HepG2 (cell line): ENCODE data around the gene AP1S3.

ENCODE experiments used
- CTCF ChIP-seq: sonication (generic); formaldehyde crosslinking; IDR thresholded peaks from 2 replicates; pipeline ENCODE4 v1.5.0; 2020; ENCODE audit warnings: mild to moderate bottlenecking, missing genetic modification reagents, moderate library complexity
- ETV6 ChIP-seq: sonication (generic); formaldehyde crosslinking; conservative IDR thresholded peaks from 2 replicates; pipeline ENCODE4 v1.4.0; 2020; ENCODE audit warnings: missing genetic modification reagents
- SMC3 ChIP-seq: IDR thresholded peaks from 2 replicates; pipeline ENCODE4 v1.6.1; 2011; ENCODE audit warnings: low read length, improper control_type of control experiment
- ZNF773 ChIP-seq: sonication (generic); formaldehyde crosslinking; IDR thresholded peaks from 2 replicates; pipeline ENCODE4 v1.4.0; 2020; ENCODE audit warnings: missing genetic modification reagents, borderline replicate concordance
- TF ChIP-seq, protein P1 (sequence below): sonication (generic); formaldehyde crosslinking; IDR thresholded peaks from 2 replicates; pipeline ENCODE4 v1.5.1; 2020; ENCODE audit warnings: missing genetic modification reagents, mild to moderate bottlenecking, borderline replicate concordance
- TF ChIP-seq, protein P2 (sequence below): sonication (generic); formaldehyde crosslinking; conservative IDR thresholded peaks from 2 replicates; pipeline ENCODE4 v1.8.1; 2023; ENCODE audit warnings: missing genetic modification reagents

DNA sequence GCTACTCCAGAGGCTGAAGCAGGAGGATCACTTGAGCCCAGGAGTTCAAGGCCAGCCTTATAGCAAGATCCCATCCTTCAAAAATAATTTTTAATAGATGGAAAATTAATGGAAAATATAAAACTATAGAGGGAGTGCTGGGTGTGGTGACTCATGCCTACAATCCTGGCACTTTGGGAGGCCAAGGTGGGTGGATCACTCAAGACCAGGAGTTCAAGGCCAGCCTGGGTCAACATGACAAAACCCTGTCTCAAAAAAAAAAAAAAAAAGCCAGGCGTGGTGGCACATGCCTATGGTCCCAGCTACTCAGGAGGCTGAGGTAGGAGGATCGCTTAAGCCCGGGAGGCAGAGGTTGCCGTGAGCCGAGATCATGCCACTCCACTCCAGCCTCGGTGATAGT is 48.0 kb downstream of the AP1S3 start:
- no peak for TF ChIP-seq SMC3
- TF ChIP-seq ZNF773: no peak
- TF ChIP-seq, protein P1, sequence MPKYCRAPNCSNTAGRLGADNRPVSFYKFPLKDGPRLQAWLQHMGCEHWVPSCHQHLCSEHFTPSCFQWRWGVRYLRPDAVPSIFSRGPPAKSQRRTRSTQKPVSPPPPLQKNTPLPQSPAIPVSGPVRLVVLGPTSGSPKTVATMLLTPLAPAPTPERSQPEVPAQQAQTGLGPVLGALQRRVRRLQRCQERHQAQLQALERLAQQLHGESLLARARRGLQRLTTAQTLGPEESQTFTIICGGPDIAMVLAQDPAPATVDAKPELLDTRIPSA: no peak
- TF ChIP-seq ETV6 (CRISPR knock-in tag): no peak
- TF ChIP-seq CTCF (CRISPR knock-in tag): no peak
- TF ChIP-seq, protein P2, sequence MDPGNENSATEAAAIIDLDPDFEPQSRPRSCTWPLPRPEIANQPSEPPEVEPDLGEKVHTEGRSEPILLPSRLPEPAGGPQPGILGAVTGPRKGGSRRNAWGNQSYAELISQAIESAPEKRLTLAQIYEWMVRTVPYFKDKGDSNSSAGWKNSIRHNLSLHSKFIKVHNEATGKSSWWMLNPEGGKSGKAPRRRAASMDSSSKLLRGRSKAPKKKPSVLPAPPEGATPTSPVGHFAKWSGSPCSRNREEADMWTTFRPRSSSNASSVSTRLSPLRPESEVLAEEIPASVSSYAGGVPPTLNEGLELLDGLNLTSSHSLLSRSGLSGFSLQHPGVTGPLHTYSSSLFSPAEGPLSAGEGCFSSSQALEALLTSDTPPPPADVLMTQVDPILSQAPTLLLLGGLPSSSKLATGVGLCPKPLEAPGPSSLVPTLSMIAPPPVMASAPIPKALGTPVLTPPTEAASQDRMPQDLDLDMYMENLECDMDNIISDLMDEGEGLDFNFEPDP (CRISPR knock-in tag): no peak
